Measurements from ENCODE around the gene CFAP206.

DNA sequence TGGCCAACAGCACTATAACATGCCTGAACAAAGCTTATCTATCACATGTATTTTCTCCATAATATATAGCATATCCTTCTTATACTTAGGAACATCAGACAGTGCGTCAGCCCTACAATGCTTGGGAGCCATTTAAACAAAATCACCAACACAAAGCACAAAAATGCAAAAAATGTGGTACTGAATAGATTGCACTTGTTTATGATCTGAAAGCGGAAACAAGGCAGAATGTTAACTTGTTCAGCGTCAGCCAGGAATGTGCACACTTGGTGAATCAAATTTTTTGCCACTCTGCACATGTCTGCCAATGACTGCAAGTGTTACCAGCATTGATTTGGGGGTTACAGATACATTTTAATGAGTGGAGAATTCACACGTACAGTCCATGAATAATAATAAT, 79.8 kb downstream of the CFAP206 start:
- TF ChIP-seq, protein P1, sequence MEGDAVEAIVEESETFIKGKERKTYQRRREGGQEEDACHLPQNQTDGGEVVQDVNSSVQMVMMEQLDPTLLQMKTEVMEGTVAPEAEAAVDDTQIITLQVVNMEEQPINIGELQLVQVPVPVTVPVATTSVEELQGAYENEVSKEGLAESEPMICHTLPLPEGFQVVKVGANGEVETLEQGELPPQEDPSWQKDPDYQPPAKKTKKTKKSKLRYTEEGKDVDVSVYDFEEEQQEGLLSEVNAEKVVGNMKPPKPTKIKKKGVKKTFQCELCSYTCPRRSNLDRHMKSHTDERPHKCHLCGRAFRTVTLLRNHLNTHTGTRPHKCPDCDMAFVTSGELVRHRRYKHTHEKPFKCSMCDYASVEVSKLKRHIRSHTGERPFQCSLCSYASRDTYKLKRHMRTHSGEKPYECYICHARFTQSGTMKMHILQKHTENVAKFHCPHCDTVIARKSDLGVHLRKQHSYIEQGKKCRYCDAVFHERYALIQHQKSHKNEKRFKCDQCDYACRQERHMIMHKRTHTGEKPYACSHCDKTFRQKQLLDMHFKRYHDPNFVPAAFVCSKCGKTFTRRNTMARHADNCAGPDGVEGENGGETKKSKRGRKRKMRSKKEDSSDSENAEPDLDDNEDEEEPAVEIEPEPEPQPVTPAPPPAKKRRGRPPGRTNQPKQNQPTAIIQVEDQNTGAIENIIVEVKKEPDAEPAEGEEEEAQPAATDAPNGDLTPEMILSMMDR (IDR thresholded peaks at IDR 0.05; ENCODE audit: low read depth, low read length), result no peak
- no peak for TF ChIP-seq EZH2phosphoT487 (IDR thresholded peaks at IDR 0.05; ENCODE audit: low read depth)
